HEK293 (cell line): ENCODE data around the gene DDR1.

Experiments used
- KLF10 ChIP-seq: fragments of 450-650 bp; IDR thresholded peaks from 2 replicates; pipeline ENCODE4 v1.5.1; 2018; ENCODE audit warnings: missing biosample characterization, mild to moderate bottlenecking, missing genetic modification characterization
- PATZ1 ChIP-seq: fragments of 450-650 bp; formaldehyde crosslinking; IDR thresholded peaks from 2 replicates; pipeline ENCODE4 v1.5.1; 2016; ENCODE audit warnings: missing biosample characterization, missing genetic modification characterization
- SCRT2 ChIP-seq: fragments of 450-650 bp; formaldehyde crosslinking; IDR thresholded peaks from 2 replicates; pipeline ENCODE4 v1.5.1; 2016; ENCODE audit warnings: missing biosample characterization, missing genetic modification characterization
- SP7 ChIP-seq: fragments of 450-650 bp; formaldehyde crosslinking; IDR thresholded peaks from 2 replicates; pipeline ENCODE4 v1.5.1; 2016; ENCODE audit warnings: missing biosample characterization, missing genetic modification characterization
- ZBTB8A ChIP-seq: fragments of 450-650 bp; formaldehyde crosslinking; IDR thresholded peaks from 2 replicates; pipeline ENCODE4 v1.5.1; 2016; ENCODE audit warnings: missing biosample characterization, missing genetic modification characterization
- ZFP37 ChIP-seq: fragments of 450-650 bp; formaldehyde crosslinking; IDR thresholded peaks from 2 replicates; pipeline ENCODE4 v1.5.1; 2016; ENCODE audit warnings: missing biosample characterization, missing genetic modification characterization
- ZNF16 ChIP-seq: fragments of 450-650 bp; formaldehyde crosslinking; IDR thresholded peaks from 2 replicates; pipeline ENCODE4 v1.5.1; 2016; ENCODE audit warnings: low read depth, missing biosample characterization, missing genetic modification characterization
- ZNF169 ChIP-seq: fragments of 450-650 bp; formaldehyde crosslinking; IDR thresholded peaks from 2 replicates; pipeline ENCODE4 v1.5.1; 2016; ENCODE audit warnings: missing biosample characterization, missing genetic modification characterization
- ZNF214 ChIP-seq: fragments of 450-650 bp; formaldehyde crosslinking; IDR thresholded peaks from 2 replicates; pipeline ENCODE4 v1.5.1; 2017; ENCODE audit warnings: missing biosample characterization, mild to moderate bottlenecking, missing genetic modification characterization, borderline replicate concordance
- ZNF239 ChIP-seq: fragments of 450-650 bp; formaldehyde crosslinking; IDR thresholded peaks from 2 replicates; pipeline ENCODE4 v1.5.1; 2016; ENCODE audit warnings: missing biosample characterization, missing genetic modification characterization
- ZNF26 ChIP-seq: fragments of 450-650 bp; formaldehyde crosslinking; IDR thresholded peaks from 2 replicates; pipeline ENCODE4 v1.5.1; 2016; ENCODE audit warnings: missing biosample characterization, missing genetic modification characterization
- ZNF324 ChIP-seq: fragments of 450-650 bp; formaldehyde crosslinking; IDR thresholded peaks from 2 replicates; pipeline ENCODE4 v1.5.1; 2016; ENCODE audit warnings: missing biosample characterization, missing genetic modification characterization
- ZNF416 ChIP-seq: fragments of 450-650 bp; formaldehyde crosslinking; IDR thresholded peaks from 2 replicates; pipeline ENCODE4 v1.5.1; 2016; ENCODE audit warnings: missing biosample characterization, missing genetic modification characterization
- ZNF426 ChIP-seq: fragments of 450-650 bp; formaldehyde crosslinking; IDR thresholded peaks from 2 replicates; pipeline ENCODE4 v1.5.1; 2017; ENCODE audit warnings: missing biosample characterization, missing genetic modification characterization, mild to moderate bottlenecking, inconsistent platforms, moderate library complexity
- ZNF518A ChIP-seq: fragments of 450-650 bp; formaldehyde crosslinking; conservative IDR thresholded peaks from 2 replicates; pipeline ENCODE4 v1.5.1; 2016; ENCODE audit warnings: low read depth, missing biosample characterization, missing genetic modification characterization
- ZNF580 ChIP-seq: fragments of 450-650 bp; formaldehyde crosslinking; IDR thresholded peaks from 2 replicates; pipeline ENCODE4 v1.5.1; 2016; ENCODE audit warnings: missing biosample characterization, missing genetic modification characterization
- ZNF626 ChIP-seq: fragments of 450-650 bp; sonication (Bioruptor Pico); formaldehyde crosslinking; IDR thresholded peaks from 2 replicates; pipeline ENCODE4 v1.5.1; 2018; ENCODE audit warnings: missing biosample characterization, missing genetic modification characterization, inconsistent platforms
- ZNF677 ChIP-seq: fragments of 450-650 bp; IDR thresholded peaks from 2 replicates; pipeline ENCODE4 v1.5.0; 2018; ENCODE audit warnings: missing biosample characterization, mild to moderate bottlenecking, missing genetic modification characterization, moderate library complexity
- ZNF692 ChIP-seq: fragments of 450-650 bp; formaldehyde crosslinking; IDR thresholded peaks from 2 replicates; pipeline ENCODE4 v1.5.1; 2016; ENCODE audit warnings: missing biosample characterization, missing genetic modification characterization
- ZXDB ChIP-seq: fragments of 450-650 bp; formaldehyde crosslinking; IDR thresholded peaks from 2 replicates; pipeline ENCODE4 v1.5.1; 2016; ENCODE audit warnings: missing biosample characterization, missing genetic modification characterization
- TF ChIP-seq, protein P1 (sequence below): fragments of 450-650 bp; formaldehyde crosslinking; IDR thresholded peaks from 2 replicates; pipeline ENCODE4 v1.5.1; 2016; ENCODE audit warnings: missing biosample characterization, missing genetic modification characterization
- TF ChIP-seq, protein P2 (sequence below): fragments of 450-650 bp; formaldehyde crosslinking; IDR thresholded peaks from 2 replicates; pipeline ENCODE4 v1.5.1; 2017; ENCODE audit warnings: missing biosample characterization, mild to moderate bottlenecking, missing genetic modification characterization, moderate library complexity

The DDR1 gene

GRCh38 chr6:30914076-30914853 lies 29.9 kb downstream of the DDR1 start, which contains the start of gene VARS2 (continued):
- no peak for TF ChIP-seq ZNF518A
- TF ChIP-seq SP7 (tag by site-specific recombination) = peak; percentile 47; the same call in 1 of the 2 replicates
- peak; percentile 80 for TF ChIP-seq ZNF692 (tag by site-specific recombination)
- no peak for TF ChIP-seq ZNF26 (tag by site-specific recombination)
- TF ChIP-seq ZNF426 (tag by site-specific recombination) = no peak
- no peak for TF ChIP-seq SCRT2 (tag by site-specific recombination)
- TF ChIP-seq ZNF324 (tag by site-specific recombination) = 0 out of 2 replicates have a peak, but pooled peaks have one; percentile 23
- TF ChIP-seq, protein P1, sequence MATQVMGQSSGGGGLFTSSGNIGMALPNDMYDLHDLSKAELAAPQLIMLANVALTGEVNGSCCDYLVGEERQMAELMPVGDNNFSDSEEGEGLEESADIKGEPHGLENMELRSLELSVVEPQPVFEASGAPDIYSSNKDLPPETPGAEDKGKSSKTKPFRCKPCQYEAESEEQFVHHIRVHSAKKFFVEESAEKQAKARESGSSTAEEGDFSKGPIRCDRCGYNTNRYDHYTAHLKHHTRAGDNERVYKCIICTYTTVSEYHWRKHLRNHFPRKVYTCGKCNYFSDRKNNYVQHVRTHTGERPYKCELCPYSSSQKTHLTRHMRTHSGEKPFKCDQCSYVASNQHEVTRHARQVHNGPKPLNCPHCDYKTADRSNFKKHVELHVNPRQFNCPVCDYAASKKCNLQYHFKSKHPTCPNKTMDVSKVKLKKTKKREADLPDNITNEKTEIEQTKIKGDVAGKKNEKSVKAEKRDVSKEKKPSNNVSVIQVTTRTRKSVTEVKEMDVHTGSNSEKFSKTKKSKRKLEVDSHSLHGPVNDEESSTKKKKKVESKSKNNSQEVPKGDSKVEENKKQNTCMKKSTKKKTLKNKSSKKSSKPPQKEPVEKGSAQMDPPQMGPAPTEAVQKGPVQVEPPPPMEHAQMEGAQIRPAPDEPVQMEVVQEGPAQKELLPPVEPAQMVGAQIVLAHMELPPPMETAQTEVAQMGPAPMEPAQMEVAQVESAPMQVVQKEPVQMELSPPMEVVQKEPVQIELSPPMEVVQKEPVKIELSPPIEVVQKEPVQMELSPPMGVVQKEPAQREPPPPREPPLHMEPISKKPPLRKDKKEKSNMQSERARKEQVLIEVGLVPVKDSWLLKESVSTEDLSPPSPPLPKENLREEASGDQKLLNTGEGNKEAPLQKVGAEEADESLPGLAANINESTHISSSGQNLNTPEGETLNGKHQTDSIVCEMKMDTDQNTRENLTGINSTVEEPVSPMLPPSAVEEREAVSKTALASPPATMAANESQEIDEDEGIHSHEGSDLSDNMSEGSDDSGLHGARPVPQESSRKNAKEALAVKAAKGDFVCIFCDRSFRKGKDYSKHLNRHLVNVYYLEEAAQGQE (tag by site-specific recombination) = no peak
- TF ChIP-seq ZNF677 (tag by site-specific recombination) = 0 out of 2 replicates have a peak, but pooled peaks have one; percentile 14
- no peak for TF ChIP-seq ZNF16 (tag by site-specific recombination)
- TF ChIP-seq ZNF169 = no peak
- 0 out of 2 replicates have a peak, but pooled peaks have one; percentile 20 for TF ChIP-seq ZNF580 (tag by site-specific recombination)
- TF ChIP-seq, protein P2, sequence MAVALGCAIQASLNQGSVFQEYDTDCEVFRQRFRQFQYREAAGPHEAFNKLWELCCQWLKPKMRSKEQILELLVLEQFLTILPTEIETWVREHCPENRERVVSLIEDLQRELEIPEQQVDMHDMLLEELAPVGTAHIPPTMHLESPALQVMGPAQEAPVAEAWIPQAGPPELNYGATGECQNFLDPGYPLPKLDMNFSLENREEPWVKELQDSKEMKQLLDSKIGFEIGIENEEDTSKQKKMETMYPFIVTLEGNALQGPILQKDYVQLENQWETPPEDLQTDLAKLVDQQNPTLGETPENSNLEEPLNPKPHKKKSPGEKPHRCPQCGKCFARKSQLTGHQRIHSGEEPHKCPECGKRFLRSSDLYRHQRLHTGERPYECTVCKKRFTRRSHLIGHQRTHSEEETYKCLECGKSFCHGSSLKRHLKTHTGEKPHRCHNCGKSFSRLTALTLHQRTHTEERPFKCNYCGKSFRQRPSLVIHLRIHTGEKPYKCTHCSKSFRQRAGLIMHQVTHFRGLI (tag by site-specific recombination) = peak; percentile 34; the same call in 1 of the 2 replicates
- TF ChIP-seq ZNF214 (tag by site-specific recombination) = no peak
- TF ChIP-seq PATZ1 (tag by site-specific recombination) = peak; percentile 51
- peak; percentile 62; the same call in 1 of the 2 replicates for TF ChIP-seq KLF10 (tag by site-specific recombination)
- no peak for TF ChIP-seq ZNF416
- no peak for TF ChIP-seq ZNF239
- no peak for TF ChIP-seq ZNF626 (tag by site-specific recombination)
- TF ChIP-seq ZBTB8A (tag by site-specific recombination) = peak; percentile 70
- TF ChIP-seq ZFP37 = no peak
- TF ChIP-seq ZXDB (tag by site-specific recombination) = peak; percentile 88
